SK-N-SH (cell line): Measurements from ENCODE around the gene RABL2B. TPM values are rescaled to one million over a fixed set of nuclear protein-coding genes. Genes with fewer than 3 reads are reported as not detected.
"Not testable (repeated sequence)": the region's sequence is repeated elsewhere in the genome, so short reads cannot be mapped to it uniquely, and the experiment has no call there.

Source experiments
- CTCF ChIA-PET: fragments of 300-600, 350-600 bp; formaldehyde crosslinking; extraction: SDS; loops from one replicate; lab custom pipeline; 2021; lab: Yijun Ruan, JAX
- POLR2A ChIA-PET: fragments of 350-600 bp; sonication (Branson Sonifier 250); formaldehyde crosslinking; extraction: SDS; loops from one replicate; lab custom pipeline; 2020; ENCODE audit warnings: antibody characterized with exemption, inconsistent platforms; lab: Yijun Ruan, JAX
- DNase-seq: peaks from one replicate; pipeline ENCODE4 v3.0.0; 2012
- H2AFZ ChIP-seq: fragments of 200-600 bp; sonication (generic); 2 replicates; pipeline ENCODE4 v1.8.1; 2016; ENCODE audit warnings: antibody characterized with exemption, mild to moderate bottlenecking, low read depth
- H3F3A ChIP-seq: fragments of 200-600 bp; sonication (generic); replicated peaks from 2 replicates; pipeline ENCODE3; 2016; ENCODE audit warnings: antibody characterized with exemption, mild to moderate bottlenecking; ENCODE audit not compliant: insufficient read depth
- H3K27ac ChIP-seq, 2 experiments: fragments of 200-500 bp in 1 of 2; fragments of 200-600 bp in 1 of 2; sonication (Bioruptor generic) in 1 of 2; sonication (generic), shearing (Covaris generic) in 1 of 2; 2 replicates each; pipeline versions ENCODE4 v1.5.1 to v1.6.1; 2014 to 2016; ENCODE audit warnings: low read depth in 2 of 2, inconsistent platforms in 1 of 2, low read length in 1 of 2, mild to moderate bottlenecking in 1 of 2, mixed read lengths in 1 of 2
- H3K27me3 ChIP-seq: fragments of 200-600 bp; sonication (generic), shearing (Covaris generic); 2 replicates; pipeline ENCODE4 v1.6.1; 2016; ENCODE audit warnings: mixed run types; ENCODE audit not compliant: insufficient read depth
- H3K36me3 ChIP-seq, 2 experiments: fragments of 200-500 bp in 1 of 2; fragments of 200-600 bp in 1 of 2; sonication (Bioruptor generic) in 1 of 2; sonication (generic) in 1 of 2; replicated peaks in 1 of 2; 2 replicates each; pipeline versions ENCODE3 to v1.5.1; 2014 to 2016; ENCODE audit warnings: low read length in 1 of 2, mild to moderate bottlenecking in 1 of 2; ENCODE audit not compliant: insufficient read depth in 2 of 2, control insufficient read depth in 1 of 2
- H3K4me1 ChIP-seq, 2 experiments: fragments of 200-500 bp in 1 of 2; fragments of 200-600 bp in 1 of 2; sonication (Bioruptor generic) in 1 of 2; sonication (generic), shearing (Covaris generic) in 1 of 2; 2 replicates each; pipeline versions ENCODE4 v1.5.1 to v1.6.1; 2014 to 2016; ENCODE audit warnings: low read depth in 1 of 2, low read length in 1 of 2, mixed run types in 1 of 2; ENCODE audit not compliant: insufficient read depth in 2 of 2, control insufficient read depth in 1 of 2
- H3K4me2 ChIP-seq: fragments of 200-600 bp; sonication (generic), shearing (Covaris generic); 2 replicates; pipeline ENCODE4 v1.6.1; 2017; ENCODE audit warnings: mixed run types
- H3K4me3 ChIP-seq, 2 experiments: fragments of 200-500 bp in 1 of 2; fragments of 200-600 bp in 1 of 2; sonication (Bioruptor generic) in 1 of 2; sonication (generic), shearing (Covaris generic) in 1 of 2; 2 replicates each; pipeline versions ENCODE4 v1.5.1 to v1.8.1; 2014 to 2016; ENCODE audit warnings: low read depth in 2 of 2, inconsistent platforms in 1 of 2, low read length in 1 of 2, mild to moderate bottlenecking in 1 of 2, mixed read lengths in 1 of 2, moderate library complexity in 1 of 2
- H3K79me2 ChIP-seq: fragments of 200-600 bp; sonication (generic); 2 replicates; pipeline ENCODE4 v1.8.1; 2017; ENCODE audit warnings: mild to moderate bottlenecking; ENCODE audit not compliant: insufficient read depth
- H3K9ac ChIP-seq: fragments of 200-600 bp; sonication (generic); 2 replicates; pipeline ENCODE4 v1.6.1; 2017; ENCODE audit warnings: mixed run types
- H3K9me2 ChIP-seq: fragments of 200-600 bp; sonication (generic); 2 replicates; pipeline ENCODE4 v1.6.1; 2017; ENCODE audit warnings: mixed run types
- H3K9me3 ChIP-seq: fragments of 200-600 bp; sonication (generic); 2 replicates; pipeline ENCODE4 v1.6.1; 2017; ENCODE audit warnings: mixed run types, mild to moderate bottlenecking, moderate library complexity
- H4K20me1 ChIP-seq: fragments of 200-600 bp; sonication (generic); 2 replicates; pipeline ENCODE4 v1.6.1; 2017; ENCODE audit warnings: mild to moderate bottlenecking, mixed run types; ENCODE audit not compliant: insufficient read depth
- WGBS: methylation state at CpG from one replicate; pipeline ENCODE4 v1.1.6; 2017; ENCODE audit warnings: low lambda C conversion rate; 5-methylcytosine and 5-hydroxymethylcytosine counted together
- polyA plus RNA-seq, 3 experiments: library from polyadenylated mRNA; depleted of rRNA; stranded (reverse); fragments of >200 nt; gene quantifications; 2 replicates each; pipeline ENCODE4 v1.2.3, GENCODE V29; 2012
- TF ChIP-seq, protein P1 (sequence below): IDR thresholded peaks from 2 replicates; pipeline ENCODE4 v1.4.0; 2012; ENCODE audit warnings: low read depth, borderline replicate concordance
- TF ChIP-seq, protein P2 (sequence below): IDR thresholded peaks from 2 replicates; pipeline ENCODE4 v1.6.1; 2012; ENCODE audit warnings: mild to moderate bottlenecking, low read depth, low read length, moderate library complexity

The RABL2B gene
- polyA plus RNA-seq, 1 of the 3 experiments (the other 2 are of a cell fraction): 61.7 TPM

DNA sequence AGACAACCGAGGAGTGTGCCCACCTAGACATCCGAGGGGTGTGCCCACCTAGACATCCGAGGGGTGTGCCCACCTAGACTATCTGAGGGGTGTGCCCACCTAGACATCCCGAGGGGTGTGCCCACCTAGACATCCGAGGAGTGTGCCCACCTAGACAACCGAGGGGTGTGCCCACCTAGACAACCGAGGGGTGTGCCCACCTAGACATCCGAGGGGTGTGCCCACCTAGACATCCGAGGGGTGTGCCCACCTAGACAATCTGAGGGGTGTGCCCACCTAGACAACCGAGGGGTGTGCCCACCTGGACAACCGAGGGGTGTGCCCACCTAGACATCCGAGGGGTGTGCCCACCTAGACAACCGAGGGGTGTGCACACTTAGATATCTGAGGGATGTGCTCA is 34.8 kb downstream of the RABL2B start:
- H3K4me1 ChIP-seq, H4K20me1 ChIP-seq, H3K36me3 ChIP-seq, H3K9me2 ChIP-seq, H3K9me3 ChIP-seq, POLR2A ChIA-PET, CTCF ChIA-PET, DNase-seq, H3K9ac ChIP-seq, H3K27me3 ChIP-seq, H3K79me2 ChIP-seq, H3F3A ChIP-seq, H3K4me3 ChIP-seq, H3K27ac ChIP-seq, H3K4me2 ChIP-seq, H2AFZ ChIP-seq: not testable (repeated sequence)
- 17% methylated on average over 4 of the region's 13 CpGs for WGBS

DNA sequence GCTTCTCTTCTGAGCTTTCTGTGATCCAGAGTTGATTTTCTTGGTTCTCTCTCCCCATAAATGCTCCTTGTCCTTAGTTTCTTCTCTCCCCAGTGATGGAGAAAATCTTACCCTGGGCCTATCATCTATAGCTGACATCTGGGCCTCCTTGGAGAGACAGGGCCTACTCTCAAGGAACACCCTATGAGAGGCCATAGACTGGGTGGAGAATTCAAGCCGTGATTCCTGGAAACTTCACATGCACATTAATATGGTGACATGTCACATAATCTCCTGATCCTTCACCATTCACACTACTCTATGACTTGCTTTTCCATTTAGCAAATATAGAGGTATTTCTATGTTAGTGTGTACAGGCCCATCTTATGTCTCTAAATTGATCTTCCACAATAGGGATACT is 35.9 kb downstream of the RABL2B start:
- DNase-seq, H3K36me3 ChIP-seq, H3K79me2 ChIP-seq, H3K27ac ChIP-seq, H2AFZ ChIP-seq, H3K4me2 ChIP-seq, H3K9me3 ChIP-seq, H3F3A ChIP-seq, H4K20me1 ChIP-seq, H3K4me3 ChIP-seq, H3K27me3 ChIP-seq, H3K9ac ChIP-seq, H3K9me2 ChIP-seq, CTCF ChIA-PET, H3K4me1 ChIP-seq, POLR2A ChIA-PET: not testable (repeated sequence)
- 100% methylated on average over 1 of the region's 1 CpG for WGBS

DNA sequence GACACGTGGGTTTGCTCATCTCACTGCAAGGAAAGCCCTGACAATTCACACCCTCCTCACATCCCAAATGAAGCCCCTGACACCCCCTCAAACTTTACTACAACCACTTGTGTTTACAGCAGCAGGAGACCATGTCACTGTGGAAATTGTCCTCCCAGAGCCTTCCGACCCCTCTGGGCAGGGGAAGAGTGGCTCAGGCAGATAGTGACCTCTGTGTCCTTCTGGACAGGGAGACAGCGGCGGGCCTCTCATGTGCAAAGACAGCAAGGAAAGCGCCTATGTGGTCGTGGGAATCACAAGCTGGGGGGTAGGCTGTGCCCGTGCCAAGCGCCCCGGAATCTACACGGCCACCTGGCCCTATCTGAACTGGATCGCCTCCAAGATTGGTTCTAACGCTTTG is 39.0 kb downstream of the RABL2B start:
- H3K9me3 ChIP-seq, H3F3A ChIP-seq, H3K36me3 ChIP-seq, H3K79me2 ChIP-seq, DNase-seq, H4K20me1 ChIP-seq, CTCF ChIA-PET, H3K4me2 ChIP-seq, H3K4me3 ChIP-seq, H3K9ac ChIP-seq, POLR2A ChIA-PET, H3K9me2 ChIP-seq, H3K27me3 ChIP-seq, H2AFZ ChIP-seq, H3K27ac ChIP-seq, H3K4me1 ChIP-seq: not testable (repeated sequence)
- WGBS: 33% methylated on average over 2 of the region's 12 CpGs

DNA sequence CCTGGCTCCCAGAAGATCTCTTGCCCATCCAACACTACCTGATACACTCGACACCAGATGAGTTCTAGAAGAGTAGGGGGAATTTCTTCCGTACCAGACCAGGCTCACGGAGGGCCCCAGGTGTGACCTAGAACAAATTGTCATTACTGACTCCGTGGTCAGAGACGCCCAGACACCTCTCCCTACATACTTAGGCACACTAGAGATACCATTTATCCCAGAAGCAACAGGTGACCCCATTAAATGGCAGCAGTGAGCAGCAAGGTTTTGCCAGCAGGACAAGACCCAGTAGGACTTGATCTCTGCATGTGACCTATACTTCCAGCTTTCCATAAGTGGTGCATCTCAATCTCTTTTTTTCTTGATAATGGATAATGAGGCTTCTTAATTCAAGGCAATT is 42.7 kb downstream of the RABL2B start:
- POLR2A ChIA-PET, H3K9me3 ChIP-seq, H3K36me3 ChIP-seq, H3K9ac ChIP-seq, H3K27me3 ChIP-seq, H2AFZ ChIP-seq, H3K79me2 ChIP-seq, H3K4me3 ChIP-seq, DNase-seq, H3K4me1 ChIP-seq, H3K27ac ChIP-seq, H3K4me2 ChIP-seq, H3K9me2 ChIP-seq, CTCF ChIA-PET, H4K20me1 ChIP-seq, H3F3A ChIP-seq: not testable (repeated sequence)
- WGBS: 71% methylated on average over 5 of the region's 5 CpGs

DNA sequence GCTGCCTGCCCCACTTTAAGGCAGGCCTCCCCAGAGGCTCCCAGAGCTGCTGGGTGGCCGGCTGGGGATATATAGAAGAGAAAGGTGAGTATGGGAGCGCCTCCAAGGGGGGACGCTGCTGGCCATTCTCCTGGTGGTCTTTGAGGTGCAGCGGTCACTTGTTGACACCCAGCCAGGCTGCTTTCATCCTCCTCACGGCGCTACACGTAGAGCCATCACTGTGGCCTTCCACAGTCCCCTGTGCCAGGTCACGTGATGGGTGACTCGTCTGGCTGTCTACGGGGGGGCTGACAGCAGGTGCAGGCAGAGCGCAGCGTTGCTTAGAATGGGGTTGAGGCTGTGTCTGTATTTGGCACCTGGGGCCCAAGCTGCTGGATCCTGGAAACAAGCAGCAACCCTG is 43.5 kb downstream of the RABL2B start:
- Histone ChIP-seq H3K9me2 (no peaks in the 10 kb centered on the region), H3K4me1 (no peaks in the 10 kb centered on the region; a peak in 1 of 4 replicates), H3K27me3 (no peaks in the 10 kb centered on the region), H2AFZ (no peak overlapping the region), H3K4me3 (no peak overlapping the region), H3K27ac (no peak overlapping the region), H4K20me1 (no peaks in the 10 kb centered on the region), H3F3A (no peaks in the 10 kb centered on the region), H3K4me2 (no peak overlapping the region), H3K79me2 (no peaks in the 10 kb centered on the region), H3K9me3 (no peaks in the 10 kb centered on the region), H3K36me3 (no peaks in the 10 kb centered on the region), H3K9ac (no peak overlapping the region)
- WGBS: 63% methylated on average over 6 of the region's 12 CpGs
- DNase-seq: no peak
- TF ChIP-seq, protein P1, sequence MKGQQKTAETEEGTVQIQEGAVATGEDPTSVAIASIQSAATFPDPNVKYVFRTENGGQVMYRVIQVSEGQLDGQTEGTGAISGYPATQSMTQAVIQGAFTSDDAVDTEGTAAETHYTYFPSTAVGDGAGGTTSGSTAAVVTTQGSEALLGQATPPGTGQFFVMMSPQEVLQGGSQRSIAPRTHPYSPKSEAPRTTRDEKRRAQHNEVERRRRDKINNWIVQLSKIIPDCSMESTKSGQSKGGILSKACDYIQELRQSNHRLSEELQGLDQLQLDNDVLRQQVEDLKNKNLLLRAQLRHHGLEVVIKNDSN: peak; percentile 56; the same call in 1 of the 2 replicates
- TF ChIP-seq, protein P2, sequence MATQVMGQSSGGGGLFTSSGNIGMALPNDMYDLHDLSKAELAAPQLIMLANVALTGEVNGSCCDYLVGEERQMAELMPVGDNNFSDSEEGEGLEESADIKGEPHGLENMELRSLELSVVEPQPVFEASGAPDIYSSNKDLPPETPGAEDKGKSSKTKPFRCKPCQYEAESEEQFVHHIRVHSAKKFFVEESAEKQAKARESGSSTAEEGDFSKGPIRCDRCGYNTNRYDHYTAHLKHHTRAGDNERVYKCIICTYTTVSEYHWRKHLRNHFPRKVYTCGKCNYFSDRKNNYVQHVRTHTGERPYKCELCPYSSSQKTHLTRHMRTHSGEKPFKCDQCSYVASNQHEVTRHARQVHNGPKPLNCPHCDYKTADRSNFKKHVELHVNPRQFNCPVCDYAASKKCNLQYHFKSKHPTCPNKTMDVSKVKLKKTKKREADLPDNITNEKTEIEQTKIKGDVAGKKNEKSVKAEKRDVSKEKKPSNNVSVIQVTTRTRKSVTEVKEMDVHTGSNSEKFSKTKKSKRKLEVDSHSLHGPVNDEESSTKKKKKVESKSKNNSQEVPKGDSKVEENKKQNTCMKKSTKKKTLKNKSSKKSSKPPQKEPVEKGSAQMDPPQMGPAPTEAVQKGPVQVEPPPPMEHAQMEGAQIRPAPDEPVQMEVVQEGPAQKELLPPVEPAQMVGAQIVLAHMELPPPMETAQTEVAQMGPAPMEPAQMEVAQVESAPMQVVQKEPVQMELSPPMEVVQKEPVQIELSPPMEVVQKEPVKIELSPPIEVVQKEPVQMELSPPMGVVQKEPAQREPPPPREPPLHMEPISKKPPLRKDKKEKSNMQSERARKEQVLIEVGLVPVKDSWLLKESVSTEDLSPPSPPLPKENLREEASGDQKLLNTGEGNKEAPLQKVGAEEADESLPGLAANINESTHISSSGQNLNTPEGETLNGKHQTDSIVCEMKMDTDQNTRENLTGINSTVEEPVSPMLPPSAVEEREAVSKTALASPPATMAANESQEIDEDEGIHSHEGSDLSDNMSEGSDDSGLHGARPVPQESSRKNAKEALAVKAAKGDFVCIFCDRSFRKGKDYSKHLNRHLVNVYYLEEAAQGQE: no peak
- POLR2A ChIA-PET: no interaction called here
- CTCF ChIA-PET: no interaction called here
